Measurements from ENCODE around the gene INO80B.

The INO80B gene

DNA sequence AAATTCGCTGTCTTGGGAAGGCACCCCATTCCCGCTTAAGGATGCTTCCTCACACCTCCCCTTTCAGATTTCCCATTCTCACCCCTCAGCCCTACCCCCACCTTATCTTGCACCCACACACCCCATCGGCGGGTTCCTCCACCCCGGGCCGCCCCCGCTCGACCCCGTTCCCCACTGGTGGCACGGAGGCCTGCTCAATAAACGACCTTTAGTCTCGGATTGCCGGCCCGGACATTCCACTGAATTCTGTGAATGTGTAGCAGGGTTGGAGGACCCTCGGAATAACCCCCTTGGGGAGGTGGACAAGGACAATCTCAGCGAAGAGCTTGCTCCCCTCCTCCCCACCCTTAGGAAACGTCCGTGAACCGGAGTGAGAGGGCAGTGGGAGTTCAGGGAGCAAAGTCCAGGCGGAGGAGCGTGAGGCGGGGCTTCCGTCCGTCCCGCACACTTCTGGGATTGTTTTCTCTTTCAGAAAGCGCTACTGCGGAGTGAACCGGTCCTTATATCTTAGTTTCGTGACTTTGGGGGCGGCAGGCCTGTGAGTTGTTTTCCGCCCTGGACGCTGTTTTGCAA, 47.3 kb downstream of the INO80B start:
- DNase-seq (ENCODE audit: low read depth) = no peak

DNA sequence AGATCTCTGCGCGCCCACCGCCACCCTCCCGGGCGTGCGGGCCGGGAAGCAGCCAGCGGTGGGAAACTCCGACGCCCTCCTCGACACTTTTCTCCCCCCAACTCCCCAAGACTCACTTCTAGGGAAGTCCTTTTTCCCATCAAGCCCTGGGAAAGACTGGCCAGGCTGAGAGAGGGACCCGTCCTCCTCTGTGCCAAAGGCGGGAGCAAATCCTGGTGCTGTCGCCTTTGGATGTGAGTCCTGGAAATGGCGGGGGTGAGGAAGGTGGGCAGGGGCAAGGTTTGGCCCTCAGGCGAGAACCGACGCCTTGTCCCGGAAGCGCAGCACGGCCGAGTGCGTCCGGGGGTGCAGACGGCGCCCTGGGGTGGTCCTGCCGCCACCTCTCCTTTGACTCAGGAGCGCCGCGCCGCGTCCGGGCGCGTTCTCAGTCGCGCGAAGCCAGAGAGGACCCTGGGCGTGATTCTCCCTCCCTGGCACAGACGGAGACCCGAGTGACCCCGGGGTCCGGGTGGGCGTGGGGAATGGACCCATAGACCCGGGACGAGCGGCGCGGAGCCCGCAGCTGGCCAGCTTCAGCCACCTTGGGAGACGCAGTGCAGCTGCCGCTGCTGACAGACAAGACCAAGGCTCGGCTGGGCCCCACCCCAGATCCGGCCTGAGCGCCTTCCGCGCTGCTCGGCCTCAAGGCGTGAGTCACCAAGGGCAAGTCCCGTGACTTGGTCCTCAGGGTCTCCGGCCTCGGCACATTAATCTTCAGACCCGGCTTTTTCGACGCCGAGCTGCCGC, 48.0 kb downstream of the INO80B start:
- peak; percentile 83 for DNase-seq (ENCODE audit: low read depth)

DNA sequence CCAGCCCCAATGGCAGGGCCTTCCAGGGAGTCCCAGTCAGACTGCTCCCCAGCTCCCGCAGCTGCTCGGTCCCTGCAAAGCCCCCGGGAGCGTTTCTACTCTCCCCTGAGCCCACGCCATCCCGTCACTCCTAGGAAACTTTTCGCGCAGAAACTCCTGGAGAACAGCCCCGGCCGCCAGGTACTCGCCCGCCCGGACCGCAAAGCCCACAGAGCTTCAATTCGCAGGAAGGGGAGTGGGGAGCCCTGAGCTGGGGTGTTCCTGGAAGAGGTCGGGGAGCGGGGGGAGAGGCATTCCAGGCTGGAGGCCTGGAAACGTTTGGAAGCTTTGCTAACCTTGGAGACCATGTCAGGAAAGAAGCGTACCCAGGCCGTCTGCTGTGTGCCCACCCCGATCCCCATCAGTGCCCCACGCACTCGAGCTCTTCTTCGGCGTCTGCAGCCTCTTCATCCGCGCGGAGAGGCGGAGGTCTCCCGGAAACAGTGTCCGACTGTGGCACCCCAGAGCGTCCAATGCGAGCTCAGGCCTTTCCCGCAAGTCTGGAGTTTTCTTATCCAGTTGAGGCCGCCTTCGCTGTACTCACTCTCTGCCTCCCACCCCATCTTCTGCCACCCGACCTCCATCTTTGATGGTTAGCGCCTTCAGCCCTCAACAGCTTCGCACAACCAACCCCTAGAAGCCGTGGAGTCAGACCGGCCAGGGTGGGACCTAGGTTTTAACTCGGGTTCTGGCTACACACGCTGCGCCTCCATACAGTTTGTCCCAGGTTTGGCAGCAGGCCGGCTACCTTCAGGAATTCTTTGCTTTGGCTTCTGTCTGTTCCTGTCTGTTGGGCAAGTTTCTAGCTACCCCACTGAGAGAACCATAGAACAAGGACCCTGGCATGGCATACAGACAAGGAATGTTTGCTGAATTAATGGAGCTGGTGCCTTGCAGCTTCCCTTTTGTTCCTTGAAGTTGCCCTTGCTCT, 48.9 kb downstream of the INO80B start:
- DNase-seq (ENCODE audit: low read depth) = no peak

DNA sequence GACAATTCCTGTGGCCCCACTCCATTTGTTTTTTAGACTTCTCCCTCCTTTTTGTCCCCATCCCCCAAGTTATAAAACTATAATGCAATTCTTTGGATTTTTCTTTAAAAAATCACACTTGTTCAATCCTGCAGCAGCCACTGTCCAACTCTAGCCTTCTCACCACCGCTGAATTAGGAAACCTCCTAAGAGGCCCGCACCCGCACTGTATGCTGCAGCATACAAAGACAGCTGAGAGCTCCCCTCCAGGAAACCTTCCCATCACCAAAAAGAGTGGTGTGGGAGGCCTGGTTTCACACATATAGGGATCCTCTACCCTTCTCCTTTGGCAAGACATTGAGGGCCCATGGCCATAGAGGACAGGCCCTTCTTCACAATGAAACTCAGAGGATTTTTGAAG, 49.7 kb downstream of the INO80B start:
- no peak for DNase-seq (ENCODE audit: low read depth)

DNA sequence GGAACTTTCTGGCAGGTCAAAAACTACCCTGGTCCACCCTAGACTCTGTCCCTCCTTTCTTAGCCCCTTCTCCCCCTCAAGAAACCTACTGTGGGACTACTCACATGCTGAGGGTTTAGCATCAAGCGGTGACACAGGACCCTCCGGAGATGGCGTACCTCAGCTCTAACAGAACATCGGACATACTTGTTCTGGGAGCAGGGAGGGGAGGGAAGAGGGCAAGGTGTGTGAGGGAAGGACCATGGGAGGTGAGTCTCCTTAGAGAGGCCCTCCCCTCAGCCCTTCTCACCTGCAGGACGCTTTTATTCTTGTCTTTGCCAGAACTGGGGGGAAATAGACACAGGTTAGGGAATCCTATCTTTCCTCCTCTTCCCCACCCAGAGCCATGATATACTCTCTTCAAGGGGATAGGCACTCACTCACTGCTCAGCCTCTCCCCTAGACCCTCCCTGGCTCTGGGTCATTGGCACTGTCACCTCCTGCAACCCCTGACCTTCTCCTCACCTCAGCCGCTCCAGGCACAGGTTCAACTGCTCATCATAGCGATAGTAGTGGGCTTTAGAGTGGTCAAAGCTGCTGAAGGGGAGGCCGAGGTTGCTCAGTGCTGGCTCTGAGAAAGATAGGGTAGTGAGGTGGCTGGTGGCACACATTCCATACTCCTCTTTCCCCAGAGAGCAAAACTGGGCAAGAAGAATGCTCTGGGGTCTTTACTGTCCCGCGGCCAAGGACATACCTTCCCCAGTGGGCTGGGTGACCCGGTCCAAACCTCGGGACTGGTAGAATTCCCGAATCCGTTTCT, 50.8 kb downstream of the INO80B start:
- DNase-seq (ENCODE audit: low read depth) = no peak

DNA sequence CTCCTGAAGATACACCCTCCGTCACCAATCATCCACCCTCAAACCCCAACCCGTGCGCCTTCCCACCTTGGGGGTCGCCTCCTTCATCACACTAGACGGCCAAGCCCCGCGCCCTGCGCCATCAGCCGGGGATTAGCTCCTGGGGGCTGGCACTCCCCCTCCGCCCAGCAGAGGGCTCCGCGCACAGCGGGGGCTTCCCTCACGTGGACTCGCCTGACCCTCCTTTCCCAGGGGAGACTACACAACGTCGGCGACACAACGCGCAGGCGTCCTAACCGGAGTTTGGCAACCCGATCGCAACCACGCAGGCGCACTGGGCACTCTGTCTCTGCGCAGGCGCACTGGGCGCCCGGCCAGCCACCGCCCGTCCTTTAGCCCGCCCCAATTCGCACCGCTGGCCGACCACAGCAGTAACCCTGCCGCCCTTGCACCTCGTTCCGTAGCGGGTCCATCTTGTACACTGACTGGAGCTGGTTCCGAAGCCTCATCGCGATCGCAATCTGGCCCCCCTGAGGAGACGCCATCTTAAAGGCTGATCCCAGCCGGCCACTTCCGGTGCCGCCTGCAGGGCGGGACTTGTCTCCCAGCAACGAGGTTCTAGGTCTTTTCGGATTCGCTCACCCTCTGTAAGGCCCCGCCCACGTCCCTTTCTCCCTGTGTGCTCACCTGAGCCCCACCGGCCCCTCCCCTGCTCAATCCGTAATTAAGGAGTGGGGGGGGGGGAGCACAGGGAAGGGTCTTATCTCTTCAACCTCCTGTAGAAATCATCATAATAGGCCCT, 52.4 kb downstream of the INO80B start, which contains the start of gene PCGF1:
TSS of gene PCGF1 (minus strand) at position 551 of the 781 bp plus-strand sequence. CDS start at position 524, 27 bp downstream.
- DNase-seq (ENCODE audit: low read depth) = peak; percentile 98
